ENCODE data around the gene FKBP7. TPM values are rescaled to one million over a fixed set of nuclear protein-coding genes. Genes with fewer than 3 reads are reported as not detected.

Gene FKBP7
- total and polyA plus RNA-seq, 2 of the 8 experiments (the other 6 are each of a cell fraction or from before 2014, with no cell fraction given): 3.6 to 7.0 TPM

GRCh38 chr2:178508646-178509045 is 30.2 kb upstream of the FKBP7 start:
- no peak overlapping the region for H2BK12ac ChIP-seq (ENCODE audit: low read depth, low read length)
- no peaks in the 10 kb centered on the region for H3K27me3 ChIP-seq (replicated peaks in 1 of 4; ENCODE audit: control insufficient read depth in 3 of 4, extremely low read depth in 1 of 4, insufficient read depth in 3 of 4, low read length in 3 of 4)
- H4K20me1 ChIP-seq (replicated peaks in 1 of 2; ENCODE audit: control insufficient read depth in 1 of 2, insufficient read depth in 2 of 2, low read length in 2 of 2): no peaks in the 10 kb centered on the region
- H2BK120ac ChIP-seq (replicated peaks; ENCODE audit: low read depth, low read length): no peak overlapping the region
- H3K4me2 ChIP-seq (ENCODE audit: insufficient read depth in 1 of 2, low read depth in 2 of 2, low read length in 2 of 2): no peak overlapping the region
- no peaks in the 10 kb centered on the region for H3K23me2 ChIP-seq (ENCODE audit: low read depth, low read length)
- 84% methylated on average over 2 of the region's 2 CpGs; no CpG with 5 or more reads in 1 of the 2 experiments for WGBS, 2 experiments (ENCODE audit: extremely low coverage in 1 of 2, insufficient coverage in 1 of 2, insufficient read length in 1 of 2, insufficient replicate concordance in 2 of 2, low coverage in 1 of 2, low lambda C conversion rate in 2 of 2, missing lambda C conversion rate in 1 of 2)
- no peak overlapping the region for H3K4ac ChIP-seq (replicated peaks; ENCODE audit: insufficient read length, low read depth, low read length)
- H3K36me3 ChIP-seq (ENCODE audit: control insufficient read depth in 2 of 4, insufficient read depth in 4 of 4, low read length in 3 of 4): 0 out of 8 replicates have a peak, but pooled peaks cover 0 to under 1% (median 0%) of the 10 kb centered on the region in 4 experiments
- ChIA-PET CTCF (ENCODE audit: partially characterized antibody) (interaction anchor here (0.6 to 2.6 kb wide), 3 partner anchors 8 to 13 kb away, joined by 3 to 8 read pairs (median 3); no protein-coding TSS in a partner anchor), POLR2A (ENCODE audit: partially characterized antibody) (no interaction called here)
- H2AFZ ChIP-seq (ENCODE audit: low read length): no peak overlapping the region
- H3K4me1 ChIP-seq (replicated peaks in 1 of 4; ENCODE audit: control insufficient read depth in 3 of 4, insufficient read depth in 4 of 4, low read length in 3 of 4): peaks cover 0 to 3% (median 0%) of the 10 kb centered on the region in 4 experiments; a peak in 2 of 7 replicates
- H3K9ac ChIP-seq (replicated peaks in 1 of 4; ENCODE audit: extremely low read depth in 1 of 4, low read depth in 3 of 4, low read length in 3 of 4): no peak overlapping the region
- H3K9me3 ChIP-seq (ENCODE audit: insufficient read depth in 2 of 2, low read depth in 1 of 2, low read length in 1 of 2): no peaks in the 10 kb centered on the region
- H4K5ac ChIP-seq (ENCODE audit: insufficient read length, low read depth, low read length): no peak overlapping the region
- H3K79me2 ChIP-seq (ENCODE audit: control insufficient read depth in 1 of 2, insufficient read depth in 2 of 2, low read length in 2 of 2): no peaks in the 10 kb centered on the region
- no peak overlapping the region for H3K4me3 ChIP-seq (ENCODE audit: extremely low read depth in 1 of 4, insufficient read depth in 2 of 4, low read depth in 3 of 4, low read length in 4 of 4)
- no peak overlapping the region for H2BK5ac ChIP-seq (ENCODE audit: low read depth, low read length)
- no peak overlapping the region for H2AK5ac ChIP-seq (ENCODE audit: low read depth, low read length)
- no peak overlapping the region for H3K18ac ChIP-seq (ENCODE audit: extremely low read depth, low read length)
- H3K79me1 ChIP-seq (ENCODE audit: low read depth, low read length): no peaks in the 10 kb centered on the region
- no peak overlapping the region for H2BK20ac ChIP-seq (ENCODE audit: low read length)
- FAIRE-seq (no peak), DNase-seq (ENCODE audit: low read depth in 1 of 2, low spot score in 2 of 2) (no peak)
- H3K27ac ChIP-seq (ENCODE audit: low read depth, low read length): no peak overlapping the region
- H3K23ac ChIP-seq (ENCODE audit: insufficient read length): no peak overlapping the region
- H2BK15ac ChIP-seq (ENCODE audit: low read length): no peak overlapping the region
- H3K14ac ChIP-seq (ENCODE audit: insufficient read length): no peak overlapping the region
- TF ChIP-seq HDAC2 (IDR thresholded peaks at IDR 0.05; ENCODE audit: borderline replicate concordance in 1 of 2, low read depth in 2 of 2, low read length in 2 of 2): no peak
- TF ChIP-seq EZH2 (IDR thresholded peaks at IDR 0.05; ENCODE audit: low read depth, low read length, severe bottlenecking): no peak
- TF ChIP-seq GTF2F1 (IDR thresholded peaks at IDR 0.05; ENCODE audit: borderline replicate concordance, low read depth, low read length): no peak
- TF ChIP-seq CBX5 (IDR thresholded peaks at IDR 0.05; ENCODE audit: low read depth, low read length): no peak
- TF ChIP-seq CREB1 (IDR thresholded peaks at IDR 0.05): no peak
- no peak for TF ChIP-seq USF2 (IDR thresholded peaks at IDR 0.05; ENCODE audit: low read length)
- TF ChIP-seq JUND (IDR thresholded peaks at IDR 0.05; ENCODE audit: low read length): no peak
- TF ChIP-seq ATF3 (IDR thresholded peaks at IDR 0.05; ENCODE audit: insufficient read depth, low read depth, low read length): no peak
- no peak overlapping the region for H4K8ac ChIP-seq (ENCODE audit: extremely low read depth, insufficient read depth, low read length)
- H3K56ac ChIP-seq (replicated peaks; ENCODE audit: insufficient read length, low read depth, low read length): no peak overlapping the region
- no peak overlapping the region for H4K91ac ChIP-seq (replicated peaks; ENCODE audit: insufficient read length, low read length)

All from H1 (cell line).